T-helper 1 cell (primary cell): ENCODE measurements around the gene DAAM2.

ENCODE experiments used
- DNase-seq, 5 donors: peaks; one replicate each; pipeline ENCODE4 v3.0.0-alpha.2; 2012 to 2020
- total RNA-seq, 4 donors: gene quantifications; one replicate each; lab custom pipeline; 2026; lab: John Stamatoyannopoulos, UW

Gene DAAM2
- total RNA-seq = 0 reads per million in 4 donors

- DNase-seq = no peak
Measured at GRCh38 chr6:39791850-39792539, at the start of gene DAAM2. DAAM2 (plus strand) TSS chr6:39792376; CDS start chr6:39856303, 63,927 bp downstream.

GRCh38 chr6:39746795-39747194 lies 45.4 kb upstream of the DAAM2 start:
- DNase-seq = no peak

GRCh38 chr6:39752835-39753724 lies 39.1 kb upstream of the DAAM2 start:
- DNase-seq = no peak

GRCh38 chr6:39753725-39754045 lies 38.5 kb upstream of the DAAM2 start:
- DNase-seq = no peak

GRCh38 chr6:39754514-39755115 lies 37.6 kb upstream of the DAAM2 start:
- no peak for DNase-seq

GRCh38 chr6:39755231-39755630 lies 36.9 kb upstream of the DAAM2 start:
- no peak for DNase-seq

GRCh38 chr6:39756582-39756981 lies 35.6 kb upstream of the DAAM2 start:
- DNase-seq = no peak

GRCh38 chr6:39758905-39759605 lies 33.1 kb upstream of the DAAM2 start:
- no peak for DNase-seq

- DNase-seq = no peak
Measured at GRCh38 chr6:39760226-39760952, 31.8 kb upstream of the DAAM2 start.

- DNase-seq = no peak
Measured at GRCh38 chr6:39765508-39766065, 26.6 kb upstream of the DAAM2 start.

GRCh38 chr6:39769012-39769411 lies 23.2 kb upstream of the DAAM2 start:
- no peak for DNase-seq

- no peak for DNase-seq
Measured at GRCh38 chr6:39770446-39770845, 21.7 kb upstream of the DAAM2 start.

GRCh38 chr6:39772559-39773273 lies 19.5 kb upstream of the DAAM2 start:
- no peak for DNase-seq

GRCh38 chr6:39773782-39774181 lies 18.4 kb upstream of the DAAM2 start:
- no peak for DNase-seq

- no peak for DNase-seq
Measured at GRCh38 chr6:39776581-39776980, 15.6 kb upstream of the DAAM2 start.

- DNase-seq = no peak
Measured at GRCh38 chr6:39777218-39777617, 15.0 kb upstream of the DAAM2 start.

GRCh38 chr6:39777661-39778060 lies 14.5 kb upstream of the DAAM2 start:
- DNase-seq = no peak

GRCh38 chr6:39778581-39779255 lies 13.5 kb upstream of the DAAM2 start:
- no peak for DNase-seq

GRCh38 chr6:39785281-39785680 lies 6.9 kb upstream of the DAAM2 start:
- no peak for DNase-seq

GRCh38 chr6:39786649-39787048 lies 5.5 kb upstream of the DAAM2 start:
- no peak for DNase-seq

GRCh38 chr6:39787322-39787721 lies 4.9 kb upstream of the DAAM2 start:
- DNase-seq = no peak
